ENCODE measurements around the gene VCAN.

VCAN gene

GRCh38 chr5:83422284-83422683 is 49.3 kb upstream of the VCAN start (continued):
- no peak for TF ChIP-seq ZBTB10 (tag by site-specific recombination; IDR thresholded peaks at IDR 0.05)

GRCh38 chr5:83426855-83427254 is 44.7 kb upstream of the VCAN start:
- Histone ChIP-seq H3K4me1 (ENCODE audit: control insufficient read depth, insufficient read depth, low read length) (no peaks in the 10 kb centered on the region), H3K27ac (ENCODE audit: extremely low read depth, low read depth, low read length) (no peak overlapping the region), H3K36me3 (ENCODE audit: control insufficient read depth in 2 of 2, insufficient read depth in 1 of 2, low read length in 2 of 2) (no peaks in the 10 kb centered on the region), H3K4me3 (ENCODE audit: low read depth, low read length) (no peak overlapping the region), H3K9me3 (ENCODE audit: control insufficient read depth, insufficient read depth, low read depth, low read length) (no peaks in the 10 kb centered on the region)
- ChIA-PET POLR2A (no interaction called here), CTCF (no interaction called here)
- TF ChIP-seq KLF8 (tag by site-specific recombination; IDR thresholded peaks at IDR 0.05) (no peak), ZNF785 (tag by site-specific recombination; IDR thresholded peaks at IDR 0.05) (no peak), ZNF626 (tag by site-specific recombination; IDR thresholded peaks at IDR 0.05) (no peak), ZBTB17 (tag by site-specific recombination; IDR thresholded peaks at IDR 0.05) (no peak), ZNF501 (tag by site-specific recombination; IDR thresholded peaks at IDR 0.05) (no peak)

- Histone ChIP-seq H3K4me1 (ENCODE audit: control insufficient read depth, insufficient read depth, low read length) (no peaks in the 10 kb centered on the region), H3K4me3 (ENCODE audit: low read depth, low read length) (no peak overlapping the region), H3K9me3 (ENCODE audit: control insufficient read depth, insufficient read depth, low read depth, low read length) (no peaks in the 10 kb centered on the region), H3K36me3 (ENCODE audit: control insufficient read depth in 2 of 2, insufficient read depth in 1 of 2, low read length in 2 of 2) (no peaks in the 10 kb centered on the region), H3K27ac (ENCODE audit: extremely low read depth, low read depth, low read length) (no peak overlapping the region)
- no peak for TF ChIP-seq ZSCAN23 (tag by site-specific recombination; IDR thresholded peaks at IDR 0.05)
- TF ChIP-seq ZNF664 (tag by site-specific recombination; IDR thresholded peaks at IDR 0.05) = no peak
- TF ChIP-seq GFI1B (tag by site-specific recombination; IDR thresholded peaks at IDR 0.05) = no peak
- TF ChIP-seq ZNF155 (tag by site-specific recombination; IDR thresholded peaks at IDR 0.05) = no peak
- no peak for TF ChIP-seq ZNF280C (tag by site-specific recombination; IDR thresholded peaks at IDR 0.05)
- no peak for TF ChIP-seq ZNF133 (tag by site-specific recombination; IDR thresholded peaks at IDR 0.05)
- no peak for TF ChIP-seq KLF10 (tag by site-specific recombination; IDR thresholded peaks at IDR 0.05)
- TF ChIP-seq PATZ1 (tag by site-specific recombination; IDR thresholded peaks at IDR 0.05) = no peak
- no peak for TF ChIP-seq ZNF311 (tag by site-specific recombination; IDR thresholded peaks at IDR 0.05; ENCODE audit: borderline replicate concordance)
- TF ChIP-seq ZBTB48 (tag by site-specific recombination; IDR thresholded peaks at IDR 0.05) = no peak
- no peak for TF ChIP-seq BCL11A (tag by site-specific recombination; IDR thresholded peaks at IDR 0.05; ENCODE audit: low read depth)
- no peak for TF ChIP-seq KLF17 (tag by site-specific recombination; IDR thresholded peaks at IDR 0.05)
- no peak for TF ChIP-seq WT1 (tag by site-specific recombination; IDR thresholded peaks at IDR 0.05)
- no peak for TF ChIP-seq ZNF658 (tag by site-specific recombination; IDR thresholded peaks at IDR 0.05)
- no peak for TF ChIP-seq REST (tag by site-specific recombination; IDR thresholded peaks at IDR 0.05)
- TF ChIP-seq ZNF132 (tag by site-specific recombination; IDR thresholded peaks at IDR 0.05; ENCODE audit: borderline replicate concordance) = no peak
- ChIA-PET CTCF (no interaction called here), POLR2A (no interaction called here)
These were observed 43.4 kb upstream of the VCAN start for GRCh38 chr5:83428126-83428525.

Measured in HEK293 (cell line).